NCI-H2227 (cell line): ENCODE measurements around the gene CD68.
"Not testable (repeated sequence)": the region's sequence is repeated elsewhere in the genome, so short reads cannot be mapped to it uniquely, and the experiment has no call there.

ENCODE experiments used
- DNase-seq: peaks from one replicate; lab custom pipeline; 2025; ENCODE audit not compliant: unreplicated experiment; lab: John Stamatoyannopoulos, UW

CD68 gene

DNA sequence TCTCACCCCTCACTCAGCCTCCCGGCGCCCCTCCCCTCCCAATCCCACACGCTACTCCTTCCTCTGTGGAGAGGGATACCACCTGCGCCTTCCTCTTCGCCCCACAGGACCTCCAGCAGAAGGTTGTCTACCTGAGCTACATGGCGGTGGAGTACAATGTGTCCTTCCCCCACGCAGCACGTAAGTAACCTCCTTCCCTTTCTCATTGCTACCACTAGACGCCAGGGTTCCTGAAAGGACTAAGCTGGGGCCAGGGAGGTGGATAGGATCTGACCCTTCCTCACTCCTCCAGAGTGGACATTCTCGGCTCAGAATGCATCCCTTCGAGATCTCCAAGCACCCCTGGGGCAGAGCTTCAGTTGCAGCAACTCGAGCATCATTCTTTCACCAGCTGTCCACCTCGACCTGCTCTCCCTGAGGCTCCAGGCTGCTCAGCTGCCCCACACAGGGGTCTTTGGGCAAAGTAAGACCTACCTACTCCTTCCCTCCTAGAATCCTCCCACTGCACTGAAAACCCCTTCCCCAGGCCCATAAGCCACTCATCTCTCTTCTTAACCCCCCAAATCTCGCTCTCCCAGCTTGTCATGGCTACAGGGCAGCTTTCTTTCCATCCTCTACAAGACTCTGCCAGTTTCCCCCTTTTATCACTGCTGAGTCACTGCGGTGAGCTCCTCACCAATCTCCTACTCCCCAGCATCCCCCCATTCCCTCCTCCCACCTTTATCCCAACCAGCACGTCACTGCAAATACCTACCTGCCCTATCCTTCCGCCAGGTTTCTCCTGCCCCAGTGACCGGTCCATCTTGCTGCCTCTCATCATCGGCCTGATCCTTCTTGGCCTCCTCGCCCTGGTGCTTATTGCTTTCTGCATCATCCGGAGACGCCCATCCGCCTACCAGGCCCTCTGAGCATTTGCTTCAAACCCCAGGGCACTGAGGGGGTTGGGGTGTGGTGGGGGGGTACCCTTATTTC is 1.5 kb downstream of the CD68 start:
- DNase-seq = no peak

GRCh38 chr17:7582396-7583252 is 3.2 kb downstream of the CD68 start:
- no peak for DNase-seq

DNA sequence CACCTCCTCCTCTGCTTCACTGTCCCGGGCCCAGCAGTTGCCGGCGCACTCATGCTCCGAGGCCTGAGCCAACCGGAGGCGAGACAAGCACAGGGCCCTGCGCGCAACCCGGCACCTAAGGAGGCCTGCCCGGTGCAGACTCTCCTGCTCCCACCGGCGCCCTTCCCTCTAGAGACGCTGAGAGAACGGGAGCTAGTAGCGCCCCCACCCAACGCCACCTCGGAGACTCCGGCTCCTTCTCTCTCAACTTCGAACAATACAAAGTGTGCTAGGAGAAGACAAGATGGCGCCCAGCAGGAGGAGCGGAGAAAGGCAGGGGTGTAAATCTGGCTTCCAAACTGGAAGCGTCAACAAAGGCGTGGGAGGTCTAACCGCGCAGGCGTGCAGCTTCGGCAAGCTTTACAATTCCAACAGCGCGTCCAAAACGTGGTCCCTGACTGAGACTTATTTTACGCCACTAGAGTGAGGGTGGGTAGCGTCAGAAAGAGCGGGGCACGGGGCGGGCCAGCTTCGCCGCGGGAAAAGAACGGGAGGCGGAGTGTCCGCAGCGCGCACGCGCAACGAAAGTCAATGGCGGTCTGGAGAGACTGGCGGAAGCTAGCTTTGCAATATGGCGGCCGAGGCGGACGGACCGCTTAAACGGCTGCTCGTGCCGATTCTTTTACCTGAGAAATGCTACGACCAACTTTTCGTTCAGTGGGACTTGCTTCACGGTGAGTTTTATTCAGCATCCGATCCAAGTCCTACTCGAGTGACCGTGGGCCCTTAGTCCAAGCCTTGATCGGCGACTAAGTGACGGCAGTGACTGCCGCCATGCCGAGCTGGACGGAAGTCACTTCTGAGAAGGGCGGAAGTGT is 4.0 kb downstream of the CD68 start, which contains the start of gene MPDU1:
TSS of gene MPDU1 (plus strand) at position 600 of the 857 bp plus-strand sequence. CDS start at position 611, 11 bp downstream.
- DNase-seq = peak; percentile 96

GRCh38 chr17:7586673-7587419 is 7.4 kb downstream of the CD68 start:
- DNase-seq = peak; percentile 9

GRCh38 chr17:7587420-7588151 is 8.1 kb downstream of the CD68 start:
- no peak for DNase-seq

- no peak for DNase-seq
These were observed 9.2 kb downstream of the CD68 start for GRCh38 chr17:7588553-7589203.

DNA sequence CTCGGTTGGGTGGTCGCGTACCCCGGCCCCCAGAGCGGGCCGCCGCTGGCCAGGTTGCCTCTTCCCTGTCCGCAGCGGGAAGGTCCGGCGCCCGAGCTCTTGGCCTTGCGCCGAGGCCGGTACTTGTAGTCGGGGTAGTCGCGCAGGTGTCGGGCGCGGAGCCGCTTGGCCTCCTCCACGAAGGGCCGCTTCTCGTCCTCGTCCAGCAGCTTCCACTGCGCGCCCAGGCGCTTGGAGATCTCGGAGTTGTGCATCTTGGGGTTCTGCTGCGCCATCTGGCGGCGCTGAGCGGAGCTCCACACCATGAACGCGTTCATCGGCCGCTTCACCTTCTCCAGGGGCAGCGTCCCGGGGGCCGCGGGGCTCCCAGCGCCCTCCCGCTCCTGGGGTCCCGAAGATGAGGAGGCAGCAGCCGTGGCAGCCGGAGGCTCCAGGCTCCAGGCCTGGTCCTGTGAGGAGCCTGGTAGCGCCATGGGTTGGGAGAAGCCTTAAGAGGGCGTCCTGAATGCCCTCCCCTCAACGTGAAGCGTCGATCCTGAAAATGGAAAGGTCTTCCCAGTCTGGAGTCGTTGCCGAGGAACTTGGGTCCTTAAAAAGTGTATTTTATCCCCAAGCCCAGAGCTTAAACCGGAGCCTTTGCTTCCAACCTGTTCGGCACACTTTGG is 9.9 kb downstream of the CD68 start:
- peak; percentile 20 for DNase-seq

DNA sequence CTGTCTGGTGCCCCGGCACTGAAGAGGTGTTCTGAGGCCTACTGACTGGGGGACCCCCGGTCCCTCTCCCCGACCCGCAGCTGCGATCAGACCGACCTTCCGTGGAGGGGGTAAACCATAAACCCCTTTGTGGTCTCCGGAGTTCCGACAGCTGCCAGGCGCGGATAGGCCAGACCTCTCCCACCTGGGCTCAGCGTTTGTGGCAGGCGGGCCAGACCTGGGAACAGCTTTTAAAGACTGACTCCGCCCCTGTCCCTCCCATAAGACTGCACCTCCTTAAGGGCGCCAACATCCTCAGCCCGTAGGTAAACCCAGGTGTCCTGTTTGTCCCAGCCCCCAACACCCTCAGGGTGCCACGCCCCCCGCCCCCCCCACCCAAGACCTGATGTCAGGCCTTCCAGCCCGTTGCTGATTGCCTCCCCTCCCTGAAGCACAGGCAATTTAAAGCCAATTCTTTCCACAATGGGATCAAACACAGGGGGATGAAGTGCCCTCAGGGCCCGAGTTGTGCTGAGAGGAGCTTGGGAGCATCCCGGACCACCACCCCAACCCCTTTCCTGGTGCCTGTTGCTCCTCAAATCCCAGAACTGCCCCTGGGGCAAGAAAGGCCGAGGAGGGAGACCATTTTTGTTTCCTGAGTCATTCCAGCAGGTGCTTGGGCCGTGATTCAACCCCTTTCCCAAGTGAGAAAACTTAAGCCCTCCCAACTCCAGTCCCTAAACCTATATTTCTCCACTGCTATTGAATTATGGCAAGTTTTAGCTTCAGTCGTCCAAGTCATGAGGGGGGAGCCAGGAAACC is 10.7 kb downstream of the CD68 start, which contains the start of gene SOX15:
TSS of gene SOX15 (minus strand) at position 204 of the 801 bp plus-strand sequence. CDS start 418 bp downstream, outside the sequence.
- DNase-seq = no peak

DNA sequence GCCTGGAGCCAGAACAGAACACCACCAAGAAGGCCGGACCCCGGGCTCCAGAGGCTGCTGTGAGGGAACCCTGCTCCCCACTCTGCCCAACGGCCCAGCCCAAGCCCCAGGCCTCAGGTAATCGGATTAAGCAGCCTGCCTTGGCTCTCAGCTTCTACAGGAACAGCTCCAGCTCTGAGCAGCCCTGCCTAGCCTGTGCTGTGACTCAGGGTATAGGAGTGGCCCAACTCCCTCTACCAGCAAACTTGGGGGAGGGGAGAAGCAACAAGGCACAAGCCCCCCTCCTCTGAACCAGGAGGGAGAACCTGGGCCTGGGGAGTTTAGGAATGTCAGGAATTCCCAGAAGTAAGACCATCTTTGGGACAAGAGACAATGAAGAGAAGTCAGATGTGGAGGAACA is 11.3 kb downstream of the CD68 start:
- no peak for DNase-seq

GRCh38 chr17:7591596-7591995 is 12.2 kb downstream of the CD68 start:
- no peak for DNase-seq

GRCh38 chr17:7592422-7593021 is 13.1 kb downstream of the CD68 start:
- no peak for DNase-seq

GRCh38 chr17:7593296-7593695 is 13.9 kb downstream of the CD68 start:
- DNase-seq = no peak

DNA sequence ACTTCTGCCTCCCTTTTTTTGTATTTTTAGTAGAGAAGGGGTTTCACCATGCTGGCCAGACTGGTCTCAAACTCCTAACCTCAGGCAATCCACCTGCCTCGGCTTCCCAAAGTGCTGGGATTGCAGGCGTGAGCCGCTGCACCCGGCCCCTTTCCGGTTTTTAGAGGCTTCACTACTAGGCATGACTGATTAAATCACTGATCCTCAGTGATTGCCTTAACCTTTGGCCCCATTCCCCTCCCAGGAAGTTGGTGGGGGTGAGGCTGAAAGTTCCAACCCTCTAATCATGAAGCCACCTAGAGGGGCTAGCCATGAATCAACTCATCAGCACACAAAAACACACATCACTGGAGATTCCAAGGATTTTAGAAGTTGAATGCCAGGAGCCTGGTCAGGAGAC is 18.1 kb downstream of the CD68 start:
- not testable (repeated sequence) for DNase-seq

GRCh38 chr17:7606280-7606679 is 26.8 kb downstream of the CD68 start:
- no peak for DNase-seq

DNA sequence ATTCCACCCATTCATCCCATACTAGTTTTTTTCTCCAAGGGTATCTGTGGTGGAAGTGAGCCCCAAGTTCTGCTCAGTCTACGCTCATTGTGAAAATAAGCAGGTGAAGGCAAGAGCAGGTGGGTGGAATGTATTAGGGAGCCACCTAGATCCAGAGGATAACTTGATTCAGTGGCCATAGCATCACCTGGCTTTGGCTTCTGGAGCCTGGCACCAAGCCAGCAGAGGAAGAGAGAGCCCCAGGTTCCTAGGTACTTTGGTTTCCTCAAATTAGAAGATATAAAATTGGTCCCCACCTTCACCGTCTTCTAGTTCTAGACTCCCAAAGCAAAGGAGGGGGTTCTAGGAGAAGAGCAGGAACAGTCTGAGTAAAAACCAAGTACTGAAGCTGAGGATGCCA is 31.2 kb downstream of the CD68 start:
- no peak for DNase-seq

DNA sequence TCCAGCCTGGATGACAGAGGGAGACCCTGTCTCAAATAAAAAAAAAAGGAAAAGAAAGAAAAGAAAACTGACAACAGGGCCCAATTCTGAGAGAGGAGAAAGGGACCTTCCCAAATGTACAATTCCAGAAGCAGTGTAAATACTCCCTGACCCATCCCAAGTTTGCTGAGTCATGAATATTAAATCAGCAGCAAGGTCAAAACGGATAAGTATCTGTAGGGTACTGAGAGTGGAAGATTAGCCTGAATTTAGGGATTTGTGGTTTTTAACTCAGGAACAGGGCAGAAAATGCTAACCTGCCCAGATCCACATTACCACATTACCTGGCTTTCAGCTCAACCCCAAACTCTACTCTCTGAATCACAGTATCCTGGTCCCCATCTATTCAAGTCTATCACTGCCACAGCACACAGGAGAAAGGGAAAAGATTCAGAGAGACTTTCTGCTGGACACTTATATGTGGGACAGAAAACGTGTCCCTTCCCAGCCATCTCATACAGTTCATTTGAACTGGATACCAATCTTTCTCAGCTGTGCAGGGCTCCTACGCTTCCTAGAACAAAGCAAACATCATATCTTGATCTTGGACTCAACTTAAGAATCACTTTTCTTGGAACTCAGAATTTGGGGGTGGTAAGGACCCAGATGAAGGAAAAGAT is 32.3 kb downstream of the CD68 start:
- no peak for DNase-seq

- DNase-seq = no peak
These were observed 32.8 kb downstream of the CD68 start for GRCh38 chr17:7612294-7612640.
